ENCODE data around the gene KCTD20. TPM values are rescaled to one million over a fixed set of nuclear protein-coding genes. Genes with fewer than 3 reads are reported as not detected.

KCTD20 gene
- total and polyA plus RNA-seq, 9 of the 15 experiments (the other 6 are each of a cell fraction or from before 2014, with no cell fraction given) = 28.9 to 160 (median 70.6) TPM

GRCh38 chr6:36442671-36443470 is at the start of gene KCTD20, which contains the start of gene PXT1 (continued):
- TF ChIP-seq NR2F6 (CRISPR knock-in tag; IDR thresholded peaks at IDR 0.05) = 0 out of 2 replicates have a peak, but pooled peaks have one; percentile 55
- TF ChIP-seq MTA2 (IDR thresholded peaks at IDR 0.05; ENCODE audit: low read depth) = 0 out of 2 replicates have a peak, but pooled peaks have one; percentile 6
- 0 out of 2 replicates have a peak, but pooled peaks have one; percentile 10 for TF ChIP-seq PKNOX1 (IDR thresholded peaks at IDR 0.05)
- TF ChIP-seq BRCA1 (IDR thresholded peaks at IDR 0.05) = no peak
- TF ChIP-seq BRCA1 (CRISPR knock-in tag; IDR thresholded peaks at IDR 0.05) = no peak
- TF ChIP-seq NRF1 (conservative IDR thresholded peaks at IDR 0.05 in 1 of 2, IDR thresholded peaks at IDR 0.05 in 1 of 2) = peak; percentile 81 to 87
- peak; percentile 93 for TF ChIP-seq ETS1 (conservative IDR thresholded peaks at IDR 0.05; ENCODE audit: control insufficient read depth, low read depth, low read length)
- no peak for TF ChIP-seq XRCC3 (IDR thresholded peaks at IDR 0.05)
- TF ChIP-seq CREM (IDR thresholded peaks at IDR 0.05; ENCODE audit: low read depth) = peak; percentile 89
- no peak for TF ChIP-seq TRIM24 (IDR thresholded peaks at IDR 0.05)
- no peak for TF ChIP-seq TAL1 (IDR thresholded peaks at IDR 0.05)
- TF ChIP-seq ZBTB2 (IDR thresholded peaks at IDR 0.05) = peak; percentile 60; the same call in 1 of the 2 replicates
- TF ChIP-seq ZFP30 (CRISPR knock-in tag; IDR thresholded peaks at IDR 0.05; ENCODE audit: borderline replicate concordance) = no peak
- no peak for TF ChIP-seq IFI16 (CRISPR knock-in tag; IDR thresholded peaks at IDR 0.05)
- no peak for TF ChIP-seq NR3C1 (CRISPR knock-in tag; IDR thresholded peaks at IDR 0.05)
- TF ChIP-seq ATF2 (CRISPR knock-in tag; IDR thresholded peaks at IDR 0.05) = no peak
- TF ChIP-seq ARID1B (IDR thresholded peaks at IDR 0.05) = peak; percentile 44
- TF ChIP-seq ILF3 (IDR thresholded peaks at IDR 0.05; ENCODE audit: borderline replicate concordance) = 0 out of 2 replicates have a peak, but pooled peaks have one; percentile 80
- peak; percentile 79 for TF ChIP-seq SMARCA4 (IDR thresholded peaks at IDR 0.05)
- TF ChIP-seq DACH1 (IDR thresholded peaks at IDR 0.05; ENCODE audit: partially characterized antibody) = no peak
- TF ChIP-seq ARID3A (IDR thresholded peaks at IDR 0.05; ENCODE audit: borderline replicate concordance, low read depth, low read length) = no peak
- TF ChIP-seq ZNF347 (CRISPR knock-in tag; IDR thresholded peaks at IDR 0.05; ENCODE audit: low read depth) = no peak
